GM19463 (cell line): ENCODE results near the gene PRR12.
"Not testable (repeated sequence)": the region's sequence is repeated elsewhere in the genome, so short reads cannot be mapped to it uniquely, and the experiment has no call there.

Experiments
- ATAC-seq: cut with Tn5 transposase; IDR thresholded peaks from one replicate; pipeline ENCODE4 v1.9.1; 2021; ENCODE audit warnings: mild to moderate bottlenecking, moderate library complexity; ENCODE audit not compliant: unreplicated experiment

The PRR12 gene

GRCh38 chr19:49615861-49616260 is 24.9 kb downstream of the PRR12 start:
- ATAC-seq, result no peak

GRCh38 chr19:49616532-49616931 is 25.6 kb downstream of the PRR12 start:
- no peak for ATAC-seq

GRCh38 chr19:49616945-49617344 is 26.0 kb downstream of the PRR12 start:
- ATAC-seq, result no peak

- ATAC-seq, result not testable (repeated sequence)
These were observed 26.9 kb downstream of the PRR12 start for GRCh38 chr19:49617860-49618259.

- no peak for ATAC-seq
These were observed 34.3 kb downstream of the PRR12 start for GRCh38 chr19:49624967-49625910.

GRCh38 chr19:49626226-49626625 is 35.2 kb downstream of the PRR12 start:
- ATAC-seq, result no peak

GRCh38 chr19:49629659-49630058 is 38.7 kb downstream of the PRR12 start:
- ATAC-seq, result no peak

GRCh38 chr19:49631014-49631588 is 40.1 kb downstream of the PRR12 start:
- ATAC-seq, result no peak

- ATAC-seq, result no peak
These were observed 40.7 kb downstream of the PRR12 start for GRCh38 chr19:49631610-49632192.

GRCh38 chr19:49632576-49632975 is 41.6 kb downstream of the PRR12 start:
- no peak for ATAC-seq

- ATAC-seq, result not testable (repeated sequence)
These were observed 42.3 kb downstream of the PRR12 start for GRCh38 chr19:49633273-49633672.

- no peak for ATAC-seq
These were observed 44.7 kb downstream of the PRR12 start for GRCh38 chr19:49635530-49636232.

- no peak for ATAC-seq
These were observed 45.4 kb downstream of the PRR12 start for GRCh38 chr19:49636233-49636932.

- no peak for ATAC-seq
These were observed 47.1 kb downstream of the PRR12 start for GRCh38 chr19:49637821-49638738.

GRCh38 chr19:49639401-49640112 is 48.6 kb downstream of the PRR12 start:
- ATAC-seq, result no peak

GRCh38 chr19:49640113-49640898 is 49.3 kb downstream of the PRR12 start, which contains the start of gene RRAS:
Gene RRAS, minus strand, starts transcription at chr19:49640143. Its CDS starts 45 bp downstream, at chr19:49640098.
- ATAC-seq, result peak; percentile 49

- peak; percentile 63 for ATAC-seq
These were observed 50.9 kb downstream of the PRR12 start, which contains the start of gene SCAF1 for GRCh38 chr19:49641688-49642491. Gene SCAF1, plus strand, starts transcription at chr19:49642209. Its CDS starts 2,818 bp downstream, at chr19:49645027.
